ENCODE data around the gene GALNT12. TPM values are rescaled to one million over a fixed set of nuclear protein-coding genes. Genes with fewer than 3 reads are reported as not detected.

Gene GALNT12
- polyA plus RNA-seq, 1 donor (not counting 4 experiments of a cell fraction or from before 2014, with no cell fraction given) = 1.8 TPM

GRCh38 chr9:98811051-98811650 lies 3.7 kb downstream of the GALNT12 start:
- H3K79me2 ChIP-seq (ENCODE audit: control insufficient read depth, insufficient read depth, low read length) = no peaks in the 10 kb centered on the region
- H3K4me1 ChIP-seq (ENCODE audit: control insufficient read depth, extremely low read depth, insufficient read depth, low read length) = peaks cover 28% of the 10 kb centered on the region
- H2AFZ ChIP-seq (ENCODE audit: control insufficient read depth, low read length) = no peak overlapping the region
- TF ChIP-seq CTCF (optimal IDR thresholded peaks at IDR 0.05 in 1 of 3, IDR thresholded peaks at IDR 0.05 in 1 of 3, conservative IDR thresholded peaks at IDR 0.05 in 1 of 3; ENCODE audit: extremely low read depth in 1 of 3, insufficient read depth in 2 of 3, low read length in 3 of 3) (no peak), EZH2 (IDR thresholded peaks at IDR 0.05; ENCODE audit: low read length) (no peak)
- H3K36me3 ChIP-seq (ENCODE audit: control insufficient read depth in 2 of 2, extremely low read depth in 1 of 2, insufficient read depth in 2 of 2, low read length in 2 of 2) = no peaks in the 10 kb centered on the region
- dilution Hi-C loops (cut with MboI; ENCODE audit: extremely low pct_ligation_motif_present, low sequenced_read_pairs) = no loop called here
- H4K20me1 ChIP-seq (ENCODE audit: control insufficient read depth, extremely low read depth, insufficient read depth, low read length) = no peaks in the 10 kb centered on the region
- H3K9me1 ChIP-seq (ENCODE audit: control insufficient read depth, extremely low read depth, insufficient read depth, low read length) = no peaks in the 10 kb centered on the region
- no peak overlapping the region for H3K27ac ChIP-seq (ENCODE audit: control insufficient read depth, insufficient read depth, low read length)
- H3K4me2 ChIP-seq (ENCODE audit: control insufficient read depth, extremely low read depth, insufficient read depth, low read depth, low read length) = peak overlapping the region; percentile 20
- no peaks in the 10 kb centered on the region for H3K9me3 ChIP-seq (ENCODE audit: control insufficient read depth, low read depth, low read length)
- FAIRE-seq (no peak), DNase-seq (ENCODE audit: low read depth, low spot score) (no peak)
- H3K9ac ChIP-seq (ENCODE audit: control insufficient read depth, extremely low read depth, insufficient read depth, low read length) = no peak overlapping the region
- H3K4me3 ChIP-seq (ENCODE audit: control insufficient read depth in 2 of 3, extremely low read depth in 1 of 3, insufficient read depth in 2 of 3, low read depth in 1 of 3, low read length in 3 of 3) = no peak overlapping the region
- no peaks in the 10 kb centered on the region for H3K27me3 ChIP-seq (ENCODE audit: control insufficient read depth, extremely low read depth, insufficient read depth, low read length)

GRCh38 chr9:98815391-98815951 lies 8.0 kb downstream of the GALNT12 start:
- dilution Hi-C loops (cut with MboI; ENCODE audit: extremely low pct_ligation_motif_present, low sequenced_read_pairs) = no loop called here
- TF ChIP-seq EZH2 (IDR thresholded peaks at IDR 0.05; ENCODE audit: low read length) = no peak
- TF ChIP-seq CTCF (optimal IDR thresholded peaks at IDR 0.05 in 1 of 3, IDR thresholded peaks at IDR 0.05 in 1 of 3, conservative IDR thresholded peaks at IDR 0.05 in 1 of 3; ENCODE audit: extremely low read depth in 1 of 3, insufficient read depth in 2 of 3, low read length in 3 of 3) = no peak
- Histone ChIP-seq H3K4me3 (ENCODE audit: control insufficient read depth in 2 of 3, extremely low read depth in 1 of 3, insufficient read depth in 2 of 3, low read depth in 1 of 3, low read length in 3 of 3) (no peak overlapping the region), H2AFZ (ENCODE audit: control insufficient read depth, low read length) (no peak overlapping the region), H3K9me1 (ENCODE audit: control insufficient read depth, extremely low read depth, insufficient read depth, low read length) (no peaks in the 10 kb centered on the region), H3K9me3 (ENCODE audit: control insufficient read depth, low read depth, low read length) (no peaks in the 10 kb centered on the region), H3K36me3 (ENCODE audit: control insufficient read depth in 2 of 2, extremely low read depth in 1 of 2, insufficient read depth in 2 of 2, low read length in 2 of 2) (no peaks in the 10 kb centered on the region), H3K27me3 (ENCODE audit: control insufficient read depth, extremely low read depth, insufficient read depth, low read length) (no peaks in the 10 kb centered on the region), H3K4me2 (ENCODE audit: control insufficient read depth, extremely low read depth, insufficient read depth, low read depth, low read length) (no peak overlapping the region), H3K9ac (ENCODE audit: control insufficient read depth, extremely low read depth, insufficient read depth, low read length) (no peak overlapping the region), H3K27ac (ENCODE audit: control insufficient read depth, insufficient read depth, low read length) (no peak overlapping the region), H3K4me1 (ENCODE audit: control insufficient read depth, extremely low read depth, insufficient read depth, low read length) (peaks cover 10% of the 10 kb centered on the region), H4K20me1 (ENCODE audit: control insufficient read depth, extremely low read depth, insufficient read depth, low read length) (no peaks in the 10 kb centered on the region), H3K79me2 (ENCODE audit: control insufficient read depth, insufficient read depth, low read length) (no peaks in the 10 kb centered on the region)
- DNase-seq (ENCODE audit: low read depth, low spot score) (no peak), FAIRE-seq (no peak)
